Measurements from ENCODE around the gene CMKLR1. TPM values are rescaled to one million over a fixed set of nuclear protein-coding genes. Genes with fewer than 3 reads are reported as not detected.

The CMKLR1 gene
- total and polyA plus RNA-seq, 9 donors: 2.9 to 6.2 (median 4.2) TPM

DNA sequence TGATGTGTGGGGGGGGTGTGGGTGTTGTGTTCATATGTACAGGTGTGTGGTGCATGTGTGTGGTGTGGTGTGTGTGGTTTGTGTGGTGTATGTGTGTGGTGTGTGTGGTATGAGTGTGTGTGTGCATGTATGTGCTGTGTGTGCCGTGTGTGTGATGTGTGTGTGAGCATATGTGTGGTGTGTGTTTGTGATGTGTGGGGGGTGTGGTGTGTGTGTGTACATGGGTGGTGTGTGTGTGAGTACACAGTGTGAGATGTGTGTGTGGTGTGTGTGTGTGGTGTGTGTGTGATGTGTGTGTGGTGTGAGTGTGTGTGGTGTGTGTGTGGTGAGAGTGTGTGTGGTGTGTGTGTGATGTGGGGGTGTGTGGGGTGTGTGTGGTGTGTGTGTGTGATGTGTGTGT is 24.5 kb upstream of the CMKLR1 start:
- H3K4me3 ChIP-seq (ENCODE audit: low read length): no peak overlapping the region
- no peaks in the 10 kb centered on the region for H3K4me1 ChIP-seq (ENCODE audit: control insufficient read depth, insufficient read depth, low read length)
- no peaks in the 10 kb centered on the region for H3K9me3 ChIP-seq (replicated peaks; ENCODE audit: control insufficient read depth, low read depth, low read length)
- no peak overlapping the region for H3K27ac ChIP-seq (ENCODE audit: low read length)
- WGBS (ENCODE audit: insufficient coverage): 89% methylated on average over 1 of the region's 1 CpG
- H3K36me3 ChIP-seq (ENCODE audit: control insufficient read depth, insufficient read depth, low read length): no peaks in the 10 kb centered on the region
- DNase-seq: no peak
- H3K27me3 ChIP-seq (ENCODE audit: control insufficient read depth, insufficient read depth, low read length): peaks cover 3% of the 10 kb centered on the region

DNA sequence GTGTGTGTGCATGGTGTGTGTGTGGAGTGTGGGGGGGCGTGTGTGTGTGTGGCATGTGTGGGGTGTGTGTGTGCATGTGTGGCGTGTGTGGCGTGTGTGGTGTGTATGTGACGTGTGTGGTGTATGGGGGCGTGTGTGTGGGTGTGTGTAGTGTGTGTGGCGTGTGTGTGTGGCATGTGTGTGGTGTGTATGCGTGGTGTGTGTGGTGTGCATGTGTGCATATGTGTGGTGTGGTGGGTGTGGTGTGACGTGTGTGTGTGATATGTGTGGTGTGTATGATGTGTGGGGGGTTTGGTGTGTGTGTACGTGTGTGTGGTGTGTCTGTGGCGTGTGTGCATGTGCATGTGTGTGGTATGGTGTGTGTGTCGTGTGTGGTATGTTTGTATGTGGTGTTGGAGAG is 24.1 kb upstream of the CMKLR1 start:
- no peaks in the 10 kb centered on the region for H3K36me3 ChIP-seq (ENCODE audit: control insufficient read depth, insufficient read depth, low read length)
- no peak for DNase-seq
- peaks cover 3% of the 10 kb centered on the region for H3K27me3 ChIP-seq (ENCODE audit: control insufficient read depth, insufficient read depth, low read length)
- 88% methylated on average over 8 of the region's 11 CpGs for WGBS (ENCODE audit: insufficient coverage)
- no peak overlapping the region for H3K4me3 ChIP-seq (ENCODE audit: low read length)
- H3K9me3 ChIP-seq (replicated peaks; ENCODE audit: control insufficient read depth, low read depth, low read length): no peaks in the 10 kb centered on the region
- no peaks in the 10 kb centered on the region for H3K4me1 ChIP-seq (ENCODE audit: control insufficient read depth, insufficient read depth, low read length)
- no peak overlapping the region for H3K27ac ChIP-seq (ENCODE audit: low read length)

DNA sequence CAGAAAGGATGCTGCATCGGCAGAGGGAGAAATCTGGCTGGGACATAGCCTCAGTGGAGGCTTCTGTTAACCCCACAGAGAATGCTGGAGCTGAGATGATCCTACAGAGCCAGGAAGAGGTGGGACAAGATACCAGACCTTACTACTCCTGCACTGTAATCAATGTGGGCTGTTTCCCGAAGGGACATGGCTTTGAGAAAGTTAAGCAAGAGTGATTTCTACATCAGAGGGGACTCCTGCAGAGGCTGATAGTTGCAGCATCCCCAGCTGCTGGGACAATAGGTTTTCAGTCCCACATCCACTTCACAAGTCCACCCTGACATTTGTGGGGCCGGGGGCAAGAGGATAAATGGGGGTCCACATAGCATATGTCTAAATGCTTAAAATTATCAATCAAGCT is 22.5 kb upstream of the CMKLR1 start:
- DNase-seq: no peak
- Histone ChIP-seq H3K27ac (ENCODE audit: low read length) (no peak overlapping the region), H3K4me1 (ENCODE audit: control insufficient read depth, insufficient read depth, low read length) (no peaks in the 10 kb centered on the region), H3K9me3 (replicated peaks; ENCODE audit: control insufficient read depth, low read depth, low read length) (no peaks in the 10 kb centered on the region), H3K4me3 (ENCODE audit: low read length) (no peak overlapping the region), H3K36me3 (ENCODE audit: control insufficient read depth, insufficient read depth, low read length) (no peaks in the 10 kb centered on the region), H3K27me3 (ENCODE audit: control insufficient read depth, insufficient read depth, low read length) (peaks cover 2% of the 10 kb centered on the region)
- no CpG with 5 or more reads among the region's 3 CpGs for WGBS (ENCODE audit: insufficient coverage)

DNA sequence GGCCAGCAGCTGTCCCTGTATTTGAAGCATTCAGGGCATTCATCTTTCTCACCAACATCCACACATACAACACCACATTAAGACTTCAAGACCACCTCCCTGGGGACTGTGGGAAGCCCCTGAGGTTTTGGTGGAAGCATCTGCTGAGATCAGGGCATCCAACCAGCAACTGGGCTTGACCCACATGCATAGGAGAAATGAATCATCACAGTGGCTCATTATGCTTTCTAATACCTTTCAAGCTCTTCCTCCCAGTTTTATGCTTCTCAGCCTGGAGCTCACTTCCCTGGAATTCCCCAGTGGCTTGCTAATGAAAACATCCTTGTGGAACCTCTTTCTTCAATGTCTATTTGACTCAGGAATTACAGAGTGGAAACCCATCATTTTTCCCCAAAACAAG is 21.4 kb upstream of the CMKLR1 start:
- H3K9me3 ChIP-seq (replicated peaks; ENCODE audit: control insufficient read depth, low read depth, low read length): no peaks in the 10 kb centered on the region
- DNase-seq: no peak
- H3K36me3 ChIP-seq (ENCODE audit: control insufficient read depth, insufficient read depth, low read length): no peaks in the 10 kb centered on the region

DNA sequence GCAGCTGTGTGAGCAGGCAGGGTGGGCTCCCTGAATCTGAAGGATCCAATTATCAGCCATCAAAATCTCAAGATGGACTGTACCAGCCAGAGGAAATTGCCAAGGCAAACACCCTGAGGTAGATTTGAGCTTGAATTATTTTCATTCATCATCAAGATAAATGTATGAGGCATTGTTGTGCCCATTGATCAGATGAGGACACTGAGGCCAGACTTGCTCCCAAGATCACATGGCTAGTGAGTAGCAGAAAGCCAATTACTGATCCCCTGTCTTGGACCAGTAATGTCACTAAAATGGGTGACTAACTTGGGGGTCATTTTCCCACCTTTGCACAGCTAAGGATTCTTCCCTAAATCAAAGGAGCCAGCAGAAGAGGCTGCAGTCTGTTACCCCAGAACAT is 20.9 kb upstream of the CMKLR1 start:
- no peak for DNase-seq
- Histone ChIP-seq H3K9me3 (replicated peaks; ENCODE audit: control insufficient read depth, low read depth, low read length) (no peaks in the 10 kb centered on the region), H3K4me3 (ENCODE audit: low read length) (no peak overlapping the region), H3K36me3 (ENCODE audit: control insufficient read depth, insufficient read depth, low read length) (no peaks in the 10 kb centered on the region), H3K27ac (ENCODE audit: low read length) (no peak overlapping the region), H3K27me3 (ENCODE audit: control insufficient read depth, insufficient read depth, low read length) (no peaks in the 10 kb centered on the region), H3K4me1 (ENCODE audit: control insufficient read depth, insufficient read depth, low read length) (no peaks in the 10 kb centered on the region)

More for the DNA sequence above, 21.4 kb upstream of the CMKLR1 start:
- Histone ChIP-seq H3K4me1 (ENCODE audit: control insufficient read depth, insufficient read depth, low read length) (no peaks in the 10 kb centered on the region), H3K27ac (ENCODE audit: low read length) (no peak overlapping the region), H3K27me3 (ENCODE audit: control insufficient read depth, insufficient read depth, low read length) (no peaks in the 10 kb centered on the region), H3K4me3 (ENCODE audit: low read length) (no peak overlapping the region)

DNA sequence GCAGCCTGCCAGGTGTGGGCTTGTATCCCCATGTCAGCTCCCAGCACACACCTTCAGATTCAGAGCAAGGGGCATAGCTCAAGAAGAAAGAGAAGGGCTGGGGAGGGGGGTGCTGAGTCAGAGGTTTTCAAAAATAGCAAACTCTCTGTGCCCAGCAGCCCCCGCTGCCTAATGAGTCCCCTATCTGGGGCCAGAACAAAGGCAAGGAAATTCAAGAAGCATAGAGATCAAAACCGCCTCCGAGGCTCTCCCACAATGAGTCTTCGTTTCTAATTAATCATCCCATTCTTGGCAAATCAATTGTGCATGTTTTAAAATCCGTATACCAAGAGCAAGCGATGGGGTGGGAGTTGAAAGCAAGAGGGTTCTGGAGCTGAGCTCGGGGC is 19.5 kb upstream of the CMKLR1 start:
- Histone ChIP-seq H3K36me3 (ENCODE audit: control insufficient read depth, insufficient read depth, low read length) (no peaks in the 10 kb centered on the region), H3K9me3 (replicated peaks; ENCODE audit: control insufficient read depth, low read depth, low read length) (no peaks in the 10 kb centered on the region), H3K27me3 (ENCODE audit: control insufficient read depth, insufficient read depth, low read length) (no peaks in the 10 kb centered on the region), H3K4me3 (ENCODE audit: low read length) (no peak overlapping the region), H3K27ac (ENCODE audit: low read length) (no peak overlapping the region), H3K4me1 (ENCODE audit: control insufficient read depth, insufficient read depth, low read length) (no peaks in the 10 kb centered on the region)
- DNase-seq: no peak
- WGBS (ENCODE audit: insufficient coverage): 51% methylated on average over 3 of the region's 7 CpGs

DNA sequence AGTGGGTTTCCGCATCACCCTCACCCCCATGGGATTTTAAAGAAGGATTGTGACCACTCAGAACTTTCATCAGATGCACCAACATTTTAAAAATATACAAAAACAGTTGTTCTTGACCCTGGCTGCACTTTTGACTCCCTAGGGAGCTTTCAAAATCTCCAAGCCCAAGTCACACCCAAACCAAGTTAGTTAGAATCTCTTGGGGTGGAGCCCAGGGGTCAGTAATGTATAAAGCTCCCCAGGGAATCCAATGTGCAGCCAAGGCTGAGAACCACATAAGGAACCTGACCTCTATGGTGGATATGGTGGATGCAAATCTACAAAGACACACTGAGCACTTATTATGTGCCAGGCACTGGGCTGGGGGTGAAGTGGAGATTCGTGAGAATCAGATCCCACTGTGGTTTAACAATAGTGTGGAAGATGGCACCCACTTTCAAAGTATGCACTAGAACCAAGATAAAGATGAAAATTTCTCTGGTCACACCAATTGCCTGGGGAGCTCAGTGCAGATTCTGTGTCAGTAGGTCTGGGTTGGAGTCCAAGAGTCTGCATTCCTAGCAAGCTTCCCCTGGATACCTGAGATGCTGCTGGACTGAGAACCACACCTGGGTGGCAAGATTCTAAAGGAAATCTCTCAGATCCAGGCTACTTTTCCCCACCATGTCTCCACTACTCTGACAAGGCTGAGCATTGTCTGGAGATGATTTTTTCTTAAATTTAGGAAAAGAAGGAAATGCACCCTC is 18.9 kb upstream of the CMKLR1 start:
- no peak overlapping the region for H3K27ac ChIP-seq (ENCODE audit: low read length)
- H3K9me3 ChIP-seq (replicated peaks; ENCODE audit: control insufficient read depth, low read depth, low read length): no peaks in the 10 kb centered on the region
- H3K27me3 ChIP-seq (ENCODE audit: control insufficient read depth, insufficient read depth, low read length): no peaks in the 10 kb centered on the region
- H3K36me3 ChIP-seq (ENCODE audit: control insufficient read depth, insufficient read depth, low read length): no peaks in the 10 kb centered on the region
- no peak overlapping the region for H3K4me3 ChIP-seq (ENCODE audit: low read length)
- 67% methylated on average over 1 of the region's 2 CpGs for WGBS (ENCODE audit: insufficient coverage)
- H3K4me1 ChIP-seq (ENCODE audit: control insufficient read depth, insufficient read depth, low read length): no peaks in the 10 kb centered on the region
- DNase-seq: no peak

DNA sequence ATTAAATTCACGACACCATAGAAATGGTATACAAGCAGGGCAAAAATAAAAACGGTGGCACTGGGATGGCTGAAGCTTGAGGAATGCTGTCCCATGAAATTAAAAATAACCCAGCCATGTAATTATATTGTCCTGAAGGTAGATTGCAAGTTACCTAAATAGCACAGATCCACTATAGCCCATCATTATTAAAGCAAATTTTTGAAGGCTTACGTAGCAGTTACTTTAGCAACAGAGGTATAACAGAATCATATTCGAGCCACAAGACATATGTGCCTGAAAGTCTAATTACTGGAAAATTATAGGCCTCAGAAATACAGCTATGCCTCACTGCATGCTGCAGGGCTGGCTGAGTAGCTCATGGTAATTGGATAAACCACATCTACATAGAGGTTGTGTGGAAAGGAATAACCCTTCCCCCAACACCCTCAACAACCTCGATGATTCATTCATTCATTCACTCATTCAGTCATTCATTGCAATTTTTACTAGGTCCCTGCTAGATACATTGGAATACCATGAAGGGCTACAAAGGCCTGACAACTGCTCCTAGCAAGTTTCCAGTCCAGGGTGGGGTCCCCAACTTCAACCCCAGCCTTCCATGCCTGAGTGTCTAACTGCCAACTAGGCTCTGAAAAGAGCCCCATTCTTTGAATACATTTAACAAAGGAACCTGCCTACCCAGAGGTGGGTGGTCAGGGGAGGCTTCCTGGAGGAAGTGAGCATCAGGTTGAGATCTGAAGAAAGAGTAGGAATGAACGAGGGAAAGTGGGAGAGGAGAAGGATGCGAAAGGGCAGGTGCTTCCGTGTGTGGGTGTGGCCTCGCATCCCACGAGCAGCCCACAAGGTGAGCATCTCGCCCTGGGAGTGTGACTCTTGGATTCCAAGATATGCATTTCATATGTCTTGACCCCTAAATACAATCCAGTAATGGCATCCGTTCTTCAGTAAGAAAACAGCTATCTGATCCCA is 18.0 kb upstream of the CMKLR1 start:
- H3K36me3 ChIP-seq (ENCODE audit: control insufficient read depth, insufficient read depth, low read length): no peaks in the 10 kb centered on the region
- H3K9me3 ChIP-seq (replicated peaks; ENCODE audit: control insufficient read depth, low read depth, low read length): no peaks in the 10 kb centered on the region
- H3K27ac ChIP-seq (ENCODE audit: low read length): no peak overlapping the region
- no peak for DNase-seq
- no peak overlapping the region for H3K4me3 ChIP-seq (ENCODE audit: low read length)
- no peaks in the 10 kb centered on the region for H3K27me3 ChIP-seq (ENCODE audit: control insufficient read depth, insufficient read depth, low read length)
- no peaks in the 10 kb centered on the region for H3K4me1 ChIP-seq (ENCODE audit: control insufficient read depth, insufficient read depth, low read length)
- 76% methylated on average over 3 of the region's 12 CpGs for WGBS (ENCODE audit: insufficient coverage)

DNA sequence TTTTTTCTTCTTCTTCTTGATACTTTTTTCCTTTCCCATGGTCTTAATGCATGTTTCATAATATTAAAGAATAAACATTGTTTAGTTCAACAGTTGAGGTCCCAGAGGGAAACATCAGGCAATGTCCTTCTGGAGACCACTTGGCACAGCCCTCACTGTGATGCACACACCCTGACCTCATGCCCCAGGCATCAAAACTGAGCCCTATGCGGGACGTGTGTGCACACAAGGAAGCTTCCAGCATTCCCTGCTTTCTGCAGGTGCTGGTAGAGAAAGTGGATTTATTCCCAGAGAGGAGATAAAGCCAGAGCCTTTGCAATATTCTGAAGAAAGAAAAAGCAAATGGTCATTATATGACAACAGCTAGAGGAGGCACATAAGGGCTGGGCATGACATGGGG is 16.0 kb upstream of the CMKLR1 start:
- H3K36me3 ChIP-seq (ENCODE audit: control insufficient read depth, insufficient read depth, low read length): no peaks in the 10 kb centered on the region
- H3K4me1 ChIP-seq (ENCODE audit: control insufficient read depth, insufficient read depth, low read length): no peaks in the 10 kb centered on the region
- H3K27ac ChIP-seq (ENCODE audit: low read length): no peak overlapping the region
- no peaks in the 10 kb centered on the region for H3K9me3 ChIP-seq (replicated peaks; ENCODE audit: control insufficient read depth, low read depth, low read length)
- no peaks in the 10 kb centered on the region for H3K27me3 ChIP-seq (ENCODE audit: control insufficient read depth, insufficient read depth, low read length)
- DNase-seq: no peak
- H3K4me3 ChIP-seq (ENCODE audit: low read length): no peak overlapping the region
- WGBS (ENCODE audit: insufficient coverage): 17% methylated on average over 2 of the region's 2 CpGs

DNA sequence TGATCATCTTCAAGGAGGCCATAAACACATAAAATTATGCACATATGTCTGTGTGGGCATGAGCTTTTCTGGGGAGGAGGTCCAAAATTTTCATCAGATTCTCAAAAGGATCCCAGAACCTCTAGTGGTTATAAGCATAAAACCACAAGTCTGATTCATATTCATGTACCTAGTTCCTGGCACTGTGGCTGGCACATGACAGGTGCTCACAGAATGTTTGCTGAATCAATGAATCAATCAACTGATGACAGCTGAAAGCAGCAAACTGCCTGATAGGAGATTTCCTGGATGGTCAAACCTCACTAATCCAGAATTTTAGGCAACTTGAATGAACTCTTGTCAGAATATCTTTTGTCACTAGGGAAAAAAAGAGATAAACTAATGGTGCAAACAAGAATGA is 13.5 kb upstream of the CMKLR1 start:
- no peaks in the 10 kb centered on the region for H3K9me3 ChIP-seq (replicated peaks; ENCODE audit: control insufficient read depth, low read depth, low read length)
- H3K36me3 ChIP-seq (ENCODE audit: control insufficient read depth, insufficient read depth, low read length): no peaks in the 10 kb centered on the region
- no peaks in the 10 kb centered on the region for H3K27me3 ChIP-seq (ENCODE audit: control insufficient read depth, insufficient read depth, low read length)
- H3K27ac ChIP-seq (ENCODE audit: low read length): no peak overlapping the region
- peaks cover 2% of the 10 kb centered on the region for H3K4me1 ChIP-seq (ENCODE audit: control insufficient read depth, insufficient read depth, low read length)
- no peak for DNase-seq
- H3K4me3 ChIP-seq (ENCODE audit: low read length): no peak overlapping the region
